Esophagus (tissue), 2 donors: ENCODE results near the gene NR2F2. TPM values are rescaled to one million over a fixed set of nuclear protein-coding genes. Genes with fewer than 3 reads are reported as not detected.
A peak's percentile ranks its signal among the peaks of the same experiment; 100 is the strongest.

Experiments
- H3K27ac ChIP-seq, 2 donors: one replicate each; pipeline ENCODE4 v1.5.1; 2013; ENCODE audit warnings: low read depth in 2 of 2, mild to moderate bottlenecking in 2 of 2, inconsistent platforms in 1 of 2, low read length in 1 of 2, moderate library complexity in 1 of 2
- H3K27me3 ChIP-seq, 2 donors: one replicate each; pipeline ENCODE4 v1.6.1; 2013; ENCODE audit warnings: low read length in 2 of 2, control low read depth in 1 of 2, mild to moderate bottlenecking in 1 of 2; ENCODE audit not compliant: insufficient read depth in 2 of 2, control insufficient read depth in 1 of 2
- H3K36me3 ChIP-seq, 2 donors: one replicate each; pipeline ENCODE4 v1.6.1; 2013; ENCODE audit warnings: low read length in 1 of 2; ENCODE audit not compliant: control insufficient read depth in 2 of 2, insufficient read depth in 2 of 2
- H3K4me1 ChIP-seq, 2 donors: one replicate each; pipeline ENCODE4 v1.6.1; 2013; ENCODE audit warnings: low read length in 1 of 2; ENCODE audit not compliant: control insufficient read depth in 2 of 2, insufficient read depth in 2 of 2
- H3K4me3 ChIP-seq, 2 donors: one replicate each; pipeline ENCODE4 v1.5.1; 2013; ENCODE audit warnings: low read length in 2 of 2, mild to moderate bottlenecking in 2 of 2, low read depth in 1 of 2, moderate library complexity in 1 of 2
- H3K9me3 ChIP-seq, 2 donors: one replicate each; pipeline ENCODE4 v1.6.1; 2013; ENCODE audit warnings: mild to moderate bottlenecking in 2 of 2, low read depth in 1 of 2, low read length in 1 of 2, moderate library complexity in 1 of 2; ENCODE audit not compliant: control insufficient read depth in 2 of 2, insufficient read depth in 1 of 2
- WGBS, 2 donors: extraction: QIAGEN DNeasy Blood & Tissue Kit; methylation state at CpG; one replicate each; pipeline ENCODE4 v1.1.7; 2013; 5-methylcytosine and 5-hydroxymethylcytosine counted together
- polyA plus RNA-seq, 2 donors: library from polyadenylated mRNA; stranded (reverse); fragments of 200-250 nt; gene quantifications; one replicate each; pipeline ENCODE4 v1.2.3, GENCODE V29; 2013
- donor health status: healthy with polysubstance abuse.
- donor health status: Bipolar disorder and iron deficiency.

NR2F2 gene
- polyA plus RNA-seq, 2 donors, result 5.0 to 9.3 TPM

GRCh38 chr15:96359616-96360521, 29.4 kb downstream of the NR2F2 start:
- WGBS, 2 donors, result 10% methylated on average over 56 to 57 of the region's 57 CpGs
- no peaks in the 10 kb centered on the region for H3K9me3 ChIP-seq
- H3K4me3 ChIP-seq, result peak overlapping the region; percentile 29 to 33
- no peaks in the 10 kb centered on the region for H3K36me3 ChIP-seq
- H3K27ac ChIP-seq, result peak overlapping the region; percentile 66 to 74
- peaks cover 4 to 7% of the 10 kb centered on the region in 2 donors for H3K4me1 ChIP-seq
- peaks cover 11% of the 10 kb centered on the region in 2 donors for H3K27me3 ChIP-seq

GRCh38 chr15:96360581-96361308, 30.2 kb downstream of the NR2F2 start:
- H3K27me3 ChIP-seq, result peaks cover 11% of the 10 kb centered on the region in 2 donors
- H3K36me3 ChIP-seq, result no peaks in the 10 kb centered on the region
- 12 to 14% methylated on average over 33 to 37 of the region's 37 CpGs for WGBS, 2 donors
- peak overlapping the region; percentile 8 to 29 for H3K27ac ChIP-seq
- peak overlapping the region; percentile 10 to 29 for H3K4me3 ChIP-seq
- no peaks in the 10 kb centered on the region for H3K9me3 ChIP-seq
- peaks cover 4 to 7% of the 10 kb centered on the region in 2 donors for H3K4me1 ChIP-seq

- Histone ChIP-seq H3K27me3 (peaks cover 11% of the 10 kb centered on the region in 2 donors), H3K36me3 (no peaks in the 10 kb centered on the region), H3K9me3 (no peaks in the 10 kb centered on the region), H3K4me3 (peak overlapping the region; percentile 10 to 29), H3K27ac (peak overlapping the region; percentile 29 to 58), H3K4me1 (peaks cover 4 to 7% of the 10 kb centered on the region in 2 donors)
- 31 to 37% methylated on average over 34 of the region's 34 CpGs for WGBS, 2 donors
Observed at GRCh38 chr15:96361309-96362010, 31.0 kb downstream of the NR2F2 start.

GRCh38 chr15:96362011-96362754, 31.7 kb downstream of the NR2F2 start:
- H3K4me3 ChIP-seq, result no peak overlapping the region
- H3K27me3 ChIP-seq, result peaks cover 11% of the 10 kb centered on the region in 2 donors
- WGBS, 2 donors, result 55 to 76% methylated on average over 21 of the region's 21 CpGs
- peaks cover 4 to 5% of the 10 kb centered on the region in 2 donors for H3K4me1 ChIP-seq
- no peaks in the 10 kb centered on the region for H3K9me3 ChIP-seq
- no peaks in the 10 kb centered on the region for H3K36me3 ChIP-seq
- H3K27ac ChIP-seq, result no peak overlapping the region

DNA sequence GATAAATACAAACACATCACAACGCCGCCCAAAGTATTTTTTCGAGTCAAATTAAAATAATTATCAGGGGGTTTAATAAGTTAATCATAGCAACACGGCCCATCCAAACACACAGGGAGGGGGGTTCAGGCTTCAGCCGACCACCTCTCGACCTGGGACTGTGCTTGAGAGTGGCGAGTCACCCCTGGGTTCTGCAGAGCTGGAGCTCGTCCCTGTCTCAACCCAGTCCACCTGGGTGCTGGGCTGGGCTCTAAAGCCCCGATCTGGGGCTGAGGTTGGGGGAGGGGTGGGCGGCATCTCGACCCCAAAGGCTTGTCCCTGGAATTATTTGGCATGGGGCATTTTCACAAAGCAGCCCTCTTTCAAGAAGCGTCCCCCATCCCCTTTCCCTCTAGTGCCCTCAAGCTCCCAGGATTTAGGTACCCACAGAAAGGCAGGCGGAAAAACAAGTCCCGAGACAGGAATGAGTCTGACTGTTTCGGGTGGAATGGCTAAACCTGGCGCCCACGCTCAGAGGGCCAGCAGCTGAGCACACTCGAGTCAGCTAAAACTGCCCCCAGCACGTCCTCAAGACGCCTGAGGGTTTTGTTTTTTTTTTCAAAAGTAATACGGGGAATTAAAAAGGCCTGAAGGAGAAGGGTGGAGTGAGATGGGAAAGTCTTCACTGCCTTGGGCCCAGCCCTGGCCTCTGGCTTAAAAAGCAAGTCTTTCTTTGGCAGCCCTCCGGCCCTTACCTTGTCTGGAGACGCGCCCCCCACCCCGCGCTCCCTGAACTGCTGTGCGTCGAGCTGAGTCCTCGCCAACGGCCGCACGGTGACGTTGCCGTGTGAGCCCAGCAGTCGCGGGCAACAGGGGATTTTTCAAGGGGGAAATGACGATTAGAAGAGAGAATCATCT, 32.5 kb downstream of the NR2F2 start:
- Histone ChIP-seq H3K27me3 (peaks cover 7 to 9% of the 10 kb centered on the region in 2 donors), H3K36me3 (no peaks in the 10 kb centered on the region), H3K4me3 (no peak overlapping the region), H3K9me3 (no peaks in the 10 kb centered on the region), H3K27ac (no peak overlapping the region), H3K4me1 (peaks cover 3 to 4% of the 10 kb centered on the region in 2 donors)
- 35 to 44% methylated on average over 37 of the region's 37 CpGs for WGBS, 2 donors

GRCh38 chr15:96363707-96364106, 33.2 kb downstream of the NR2F2 start:
- no peak overlapping the region for H3K4me3 ChIP-seq
- H3K9me3 ChIP-seq, result no peaks in the 10 kb centered on the region
- WGBS, 2 donors, result 53 to 67% methylated on average over 9 of the region's 9 CpGs
- H3K27ac ChIP-seq, result no peak overlapping the region
- H3K36me3 ChIP-seq, result no peaks in the 10 kb centered on the region
- peaks cover 5 to 8% of the 10 kb centered on the region in 2 donors for H3K27me3 ChIP-seq
- H3K4me1 ChIP-seq, result peaks cover 3 to 4% of the 10 kb centered on the region in 2 donors

DNA sequence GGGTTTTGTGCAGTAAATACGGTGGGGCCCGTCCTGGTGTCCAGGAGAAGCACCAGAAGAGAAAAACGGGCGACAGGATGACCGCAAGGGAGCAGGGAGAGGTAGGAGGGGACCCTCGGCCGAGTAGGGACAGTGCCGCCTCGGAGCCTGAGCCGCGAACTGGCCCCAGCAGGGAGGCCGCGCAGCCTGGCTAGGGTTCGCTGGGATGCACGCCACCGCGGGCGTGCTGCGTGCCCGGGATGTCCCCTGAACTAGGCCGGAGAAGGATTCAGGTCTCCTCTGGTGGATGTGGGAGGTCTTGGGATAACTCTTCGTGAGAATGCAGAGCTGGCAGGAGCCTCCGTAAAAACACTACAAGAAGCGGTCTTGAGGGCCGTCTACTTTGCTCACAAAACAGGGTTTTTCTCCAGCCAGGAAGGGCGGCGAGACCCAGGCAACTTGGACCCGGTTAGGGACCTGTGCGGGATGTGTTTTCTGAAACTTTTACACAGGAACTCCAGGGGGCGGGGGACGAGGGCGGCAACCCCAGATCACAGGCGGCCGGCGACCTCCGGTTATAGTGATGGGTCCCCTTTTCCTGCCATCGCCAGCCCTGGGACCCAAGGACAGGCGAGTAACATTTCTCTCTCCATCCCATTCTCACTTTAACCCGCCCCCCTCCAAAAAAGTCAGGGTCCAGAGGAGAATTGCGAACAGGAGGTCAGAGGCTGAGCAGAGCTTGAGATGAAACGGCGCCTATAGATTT, 35.5 kb downstream of the NR2F2 start:
- H3K4me1 ChIP-seq, result no peaks in the 10 kb centered on the region
- H3K9me3 ChIP-seq, result no peaks in the 10 kb centered on the region
- no peaks in the 10 kb centered on the region for H3K36me3 ChIP-seq
- no peak overlapping the region for H3K4me3 ChIP-seq
- no peak overlapping the region for H3K27ac ChIP-seq
- peaks cover 0 to 8% of the 10 kb centered on the region in 2 donors for H3K27me3 ChIP-seq
- WGBS, 2 donors, result 34 to 52% methylated on average over 42 of the region's 42 CpGs

DNA sequence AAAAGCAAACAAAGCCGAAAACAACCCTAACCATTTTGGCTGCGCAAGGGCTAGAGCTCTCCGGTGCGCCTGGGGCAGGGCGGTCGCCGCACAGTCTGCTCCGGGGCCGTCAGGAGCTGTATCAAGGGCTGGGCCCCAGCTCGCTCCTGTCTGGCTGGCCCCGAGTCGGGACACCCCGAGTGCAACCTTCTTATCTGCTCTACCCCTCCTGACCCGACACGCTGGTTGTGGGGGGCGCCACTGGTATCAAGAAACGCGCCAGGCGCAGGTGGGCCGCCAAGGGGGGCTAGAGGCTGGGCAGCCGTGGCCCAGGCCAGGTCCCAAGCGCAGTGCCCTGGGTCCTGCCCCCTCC, 36.0 kb downstream of the NR2F2 start:
- Histone ChIP-seq H3K9me3 (no peaks in the 10 kb centered on the region), H3K27me3 (peaks cover 0 to 2% of the 10 kb centered on the region in 2 donors), H3K36me3 (no peaks in the 10 kb centered on the region), H3K4me3 (no peak overlapping the region), H3K27ac (no peak overlapping the region), H3K4me1 (no peaks in the 10 kb centered on the region)
- 31 to 46% methylated on average over 22 of the region's 22 CpGs for WGBS, 2 donors
